Bronchial epithelial cell (primary cell): ENCODE measurements around the gene SEPTIN5. TPM values are rescaled to one million over a fixed set of nuclear protein-coding genes. Genes with fewer than 3 reads are reported as not detected.
"Not testable (repeated sequence)": the region's sequence is repeated elsewhere in the genome, so short reads cannot be mapped to it uniquely, and the experiment has no call there.

ENCODE experiments used
- DNase-seq: peaks from one replicate; pipeline ENCODE4 v3.0.0-alpha.2; 2010; ENCODE audit warnings: low read depth
- FAIRE-seq: peaks from 2 replicates; lab custom pipeline; 2011; peaks lifted over from hg19 to GRCh38; lab: Jason Lieb, UNC
- H3K27me3 ChIP-seq: 2 replicates; pipeline ENCODE4 v1.5.1; 2011; ENCODE audit warnings: low read length; ENCODE audit not compliant: control insufficient read depth, insufficient read depth
- H3K36me3 ChIP-seq: 2 replicates; pipeline ENCODE4 v1.5.1; 2011; ENCODE audit warnings: low read length; ENCODE audit not compliant: control insufficient read depth, insufficient read depth
- H3K4me3 ChIP-seq: 2 replicates; pipeline ENCODE4 v1.5.1; 2011; ENCODE audit warnings: mild to moderate bottlenecking, low read depth, low read length, control low read depth
- CTCF ChIP-seq: IDR thresholded peaks from 2 replicates; pipeline ENCODE4 v1.5.1; 2011; ENCODE audit warnings: mild to moderate bottlenecking, moderate library complexity, low read length, control low read depth, inconsistent platforms; ENCODE audit not compliant: insufficient read depth, severe bottlenecking
- total RNA-seq: library from RNA; depleted of rRNA; stranded (reverse); fragments of >200 nt; gene quantifications from 2 replicates; pipeline ENCODE4 v1.2.1, GENCODE V29; 2014

Gene SEPTIN5
- total RNA-seq, 1 donor from 2014 or later, result 5.8 TPM

- peaks cover 3% of the 10 kb centered on the region for H3K27me3 ChIP-seq
- DNase-seq (no peak), FAIRE-seq (no peak)
- no peak for TF ChIP-seq CTCF
- no peak overlapping the region for H3K4me3 ChIP-seq
- H3K36me3 ChIP-seq, result no peaks in the 10 kb centered on the region
These were observed 20.7 kb upstream of the SEPTIN5 start for GRCh38 chr22:19693581-19693980.

DNA sequence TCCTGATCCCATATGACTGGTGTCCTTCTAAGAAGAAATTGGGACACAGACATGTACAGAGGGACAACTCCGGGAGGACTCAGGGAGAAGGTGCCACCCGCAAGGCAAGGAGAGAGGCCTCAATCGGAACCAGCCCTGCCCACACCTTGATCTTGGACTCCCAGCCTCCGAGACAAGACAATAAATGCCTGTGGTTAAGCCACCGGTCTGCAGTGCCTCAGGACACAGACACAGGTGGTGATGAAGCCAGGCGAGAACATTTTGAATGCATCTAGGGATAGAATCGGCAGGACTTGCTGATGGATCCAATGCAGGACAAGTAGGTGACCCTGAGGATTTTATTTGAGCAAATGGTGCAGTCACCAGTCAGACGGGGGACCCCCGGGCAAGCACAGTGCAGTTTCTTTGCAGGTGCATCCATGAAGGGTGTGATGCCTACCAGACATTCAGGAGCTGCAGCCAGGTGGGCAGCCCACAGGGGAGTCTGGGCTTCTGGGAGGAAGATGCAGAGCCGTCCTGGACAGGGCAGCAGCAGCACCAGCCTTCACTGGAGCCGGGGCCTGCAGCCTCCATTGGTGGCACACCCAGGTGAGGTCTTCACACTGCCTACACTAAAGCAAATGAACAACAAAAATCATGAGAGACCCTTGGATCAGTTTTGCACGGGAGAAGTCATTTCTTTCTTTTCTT, 20.2 kb upstream of the SEPTIN5 start:
- no peaks in the 10 kb centered on the region for H3K36me3 ChIP-seq
- FAIRE-seq, result no peak
- peaks cover 3% of the 10 kb centered on the region for H3K27me3 ChIP-seq
- no peak for DNase-seq
- TF ChIP-seq CTCF, result no peak
- no peak overlapping the region for H3K4me3 ChIP-seq

GRCh38 chr22:19694696-19695095, 19.6 kb upstream of the SEPTIN5 start:
- TF ChIP-seq CTCF, result no peak
- DNase-seq (no peak), FAIRE-seq (no peak)
- Histone ChIP-seq H3K27me3 (peaks cover 3% of the 10 kb centered on the region), H3K36me3 (no peaks in the 10 kb centered on the region), H3K4me3 (no peak overlapping the region)

GRCh38 chr22:19696504-19697276, 17.6 kb upstream of the SEPTIN5 start:
- no peak overlapping the region for H3K4me3 ChIP-seq
- no peak for FAIRE-seq
- TF ChIP-seq CTCF, result no peak
- no peak for DNase-seq
- no peaks in the 10 kb centered on the region for H3K36me3 ChIP-seq
- no peaks in the 10 kb centered on the region for H3K27me3 ChIP-seq

DNA sequence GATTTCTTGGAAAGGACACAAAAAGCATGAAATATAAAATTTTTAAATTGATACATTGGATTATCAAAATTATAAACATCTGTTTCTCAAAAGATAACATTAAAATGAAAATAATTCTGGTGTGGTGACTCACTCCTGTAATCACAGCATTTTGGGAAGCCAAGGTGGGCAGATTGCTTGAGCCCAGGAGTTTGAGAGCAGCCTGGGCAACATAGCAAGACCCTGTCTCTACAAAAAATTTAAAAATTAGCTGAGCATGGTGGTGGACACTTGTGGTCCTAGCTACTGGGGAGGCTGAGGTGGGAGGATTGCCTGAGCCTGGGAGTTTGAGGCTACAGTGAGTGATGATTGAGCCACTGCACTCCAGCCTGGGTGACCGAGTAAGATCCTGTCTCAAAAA, 16.4 kb upstream of the SEPTIN5 start:
- H3K36me3 ChIP-seq, H3K4me3 ChIP-seq, DNase-seq, H3K27me3 ChIP-seq, FAIRE-seq: not testable (repeated sequence)

- TF ChIP-seq CTCF, result no peak
- DNase-seq, result no peak
- no peak overlapping the region for H3K4me3 ChIP-seq
- no peak for FAIRE-seq
- no peaks in the 10 kb centered on the region for H3K36me3 ChIP-seq
- no peaks in the 10 kb centered on the region for H3K27me3 ChIP-seq
These were observed 13.4 kb upstream of the SEPTIN5 start for GRCh38 chr22:19700790-19701419.
